KMS-11 (cell line): ENCODE data around the gene ADARB1.

Experiments
- H2AFZ ChIP-seq: fragments of 200-600 bp; sonication (generic); 2 replicates; pipeline ENCODE4 v1.6.1; 2016; ENCODE audit warnings: antibody characterized with exemption, mixed run types, low read depth
- H3K27ac ChIP-seq: fragments of 200-600 bp; sonication (generic); 2 replicates; pipeline ENCODE4 v1.6.1; 2016; ENCODE audit warnings: mild to moderate bottlenecking, mixed run types
- H3K27me3 ChIP-seq: fragments of 200-600 bp; sonication (generic); 2 replicates; pipeline ENCODE4 v1.6.1; 2017; ENCODE audit warnings: mild to moderate bottlenecking, low read depth, mixed run types, moderate library complexity; ENCODE audit not compliant: insufficient read depth
- H3K36me3 ChIP-seq: fragments of 200-600 bp; sonication (generic); 2 replicates; pipeline ENCODE4 v1.6.1; 2017; ENCODE audit warnings: mild to moderate bottlenecking, mixed run types; ENCODE audit not compliant: insufficient read depth
- H3K4me1 ChIP-seq: fragments of 200-600 bp; sonication (generic); 2 replicates; pipeline ENCODE4 v1.6.1; 2016; ENCODE audit warnings: mild to moderate bottlenecking, low read depth, mixed run types; ENCODE audit not compliant: poor library complexity, severe bottlenecking
- H3K4me2 ChIP-seq: fragments of 200-600 bp; sonication (generic); 2 replicates; pipeline ENCODE4 v1.7.0; 2016; ENCODE audit warnings: mild to moderate bottlenecking, mixed run types
- H3K4me3 ChIP-seq: fragments of 200-600 bp; sonication (generic); IDR thresholded peaks from 2 replicates; pipeline ENCODE4 v1.6.1; 2017; ENCODE audit warnings: low read depth, low read length, mixed read lengths; ENCODE audit not compliant: insufficient read depth
- H3K79me2 ChIP-seq: fragments of 200-600 bp; sonication (generic); 2 replicates; pipeline ENCODE4 v1.6.1; 2016; ENCODE audit warnings: low read depth, mixed run types; ENCODE audit not compliant: insufficient read depth
- H3K9ac ChIP-seq: fragments of 200-600 bp; sonication (generic); 2 replicates; pipeline ENCODE4 v1.6.1; 2016; ENCODE audit warnings: mild to moderate bottlenecking, mixed run types
- H4K20me1 ChIP-seq: fragments of 200-600 bp; sonication (generic); 2 replicates; pipeline ENCODE4 v1.6.1; 2016; ENCODE audit warnings: mild to moderate bottlenecking, mixed run types; ENCODE audit not compliant: insufficient read depth
- TF ChIP-seq, protein P1 (sequence below): fragments of 200-600 bp; sonication (generic); conservative IDR thresholded peaks from 2 replicates; pipeline ENCODE4 v1.6.1; 2017; ENCODE audit warnings: low read depth, mild to moderate bottlenecking, antibody characterized with exemption, low read length, moderate library complexity, mixed read lengths

Gene ADARB1

DNA sequence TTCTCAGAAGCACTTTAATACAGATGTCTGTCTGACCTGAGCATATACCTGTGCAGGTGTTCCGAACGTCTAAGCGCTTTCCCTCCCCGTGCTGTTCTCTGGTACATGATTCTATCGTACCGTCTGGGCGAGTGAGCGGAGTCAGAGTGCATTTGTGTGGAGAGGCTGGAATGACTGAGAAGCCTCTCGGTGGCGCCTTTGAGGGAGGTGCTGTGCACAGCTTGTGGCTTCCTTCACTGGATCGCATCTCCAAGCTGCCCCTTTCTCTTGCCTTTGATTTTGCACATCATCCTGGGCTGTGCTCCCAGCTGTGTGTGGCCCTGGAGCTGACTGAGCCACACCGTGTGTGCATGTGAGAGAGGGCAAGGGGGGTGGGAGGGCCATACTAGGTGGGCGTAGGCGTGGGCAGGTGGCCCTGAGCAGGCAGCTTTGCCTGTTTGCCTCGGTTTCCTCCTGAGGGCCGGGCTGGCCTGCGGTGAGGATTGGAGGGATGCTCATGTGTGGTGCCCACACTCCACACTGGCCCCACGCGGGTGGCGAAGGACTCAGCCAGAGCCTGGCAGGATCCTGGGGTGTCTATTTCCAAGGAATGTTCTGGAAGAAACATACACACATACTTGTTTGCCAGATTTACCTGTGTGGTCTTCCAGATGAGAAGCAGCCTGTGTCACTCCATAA lies 105.3 kb downstream of the ADARB1 start:
- H3K36me3 ChIP-seq = no peaks in the 10 kb centered on the region
- no peaks in the 10 kb centered on the region for H4K20me1 ChIP-seq
- TF ChIP-seq, protein P1, sequence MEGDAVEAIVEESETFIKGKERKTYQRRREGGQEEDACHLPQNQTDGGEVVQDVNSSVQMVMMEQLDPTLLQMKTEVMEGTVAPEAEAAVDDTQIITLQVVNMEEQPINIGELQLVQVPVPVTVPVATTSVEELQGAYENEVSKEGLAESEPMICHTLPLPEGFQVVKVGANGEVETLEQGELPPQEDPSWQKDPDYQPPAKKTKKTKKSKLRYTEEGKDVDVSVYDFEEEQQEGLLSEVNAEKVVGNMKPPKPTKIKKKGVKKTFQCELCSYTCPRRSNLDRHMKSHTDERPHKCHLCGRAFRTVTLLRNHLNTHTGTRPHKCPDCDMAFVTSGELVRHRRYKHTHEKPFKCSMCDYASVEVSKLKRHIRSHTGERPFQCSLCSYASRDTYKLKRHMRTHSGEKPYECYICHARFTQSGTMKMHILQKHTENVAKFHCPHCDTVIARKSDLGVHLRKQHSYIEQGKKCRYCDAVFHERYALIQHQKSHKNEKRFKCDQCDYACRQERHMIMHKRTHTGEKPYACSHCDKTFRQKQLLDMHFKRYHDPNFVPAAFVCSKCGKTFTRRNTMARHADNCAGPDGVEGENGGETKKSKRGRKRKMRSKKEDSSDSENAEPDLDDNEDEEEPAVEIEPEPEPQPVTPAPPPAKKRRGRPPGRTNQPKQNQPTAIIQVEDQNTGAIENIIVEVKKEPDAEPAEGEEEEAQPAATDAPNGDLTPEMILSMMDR = no peak
- H3K27me3 ChIP-seq = no peaks in the 10 kb centered on the region
- no peak overlapping the region for H3K4me2 ChIP-seq
- no peak overlapping the region for H3K4me3 ChIP-seq
- H3K9ac ChIP-seq = no peak overlapping the region
- H3K79me2 ChIP-seq = no peaks in the 10 kb centered on the region
- no peaks in the 10 kb centered on the region for H3K4me1 ChIP-seq
- H2AFZ ChIP-seq = no peak overlapping the region
- no peak overlapping the region for H3K27ac ChIP-seq

DNA sequence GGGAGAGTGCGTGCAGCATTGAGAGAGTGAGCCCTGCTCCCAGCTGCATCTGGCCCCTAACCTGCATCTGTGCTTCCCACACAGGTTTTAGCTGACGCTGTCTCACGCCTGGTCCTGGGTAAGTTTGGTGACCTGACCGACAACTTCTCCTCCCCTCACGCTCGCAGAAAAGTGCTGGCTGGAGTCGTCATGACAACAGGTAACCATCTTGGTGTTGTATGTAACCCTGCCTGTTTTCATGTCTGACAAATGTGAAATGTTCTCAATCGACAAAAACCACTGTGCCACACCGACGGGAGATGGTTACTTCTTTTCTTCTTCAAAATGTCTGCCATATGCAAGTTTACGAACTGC lies 105.8 kb downstream of the ADARB1 start:
- no peak overlapping the region for H3K4me2 ChIP-seq
- no peak overlapping the region for H3K9ac ChIP-seq
- H4K20me1 ChIP-seq = no peaks in the 10 kb centered on the region
- H3K27ac ChIP-seq = no peak overlapping the region
- no peak overlapping the region for H3K4me3 ChIP-seq
- no peak overlapping the region for H2AFZ ChIP-seq
- TF ChIP-seq, protein P1 = no peak
- no peaks in the 10 kb centered on the region for H3K27me3 ChIP-seq
- H3K4me1 ChIP-seq = no peaks in the 10 kb centered on the region
- no peaks in the 10 kb centered on the region for H3K79me2 ChIP-seq
- H3K36me3 ChIP-seq = no peaks in the 10 kb centered on the region

DNA sequence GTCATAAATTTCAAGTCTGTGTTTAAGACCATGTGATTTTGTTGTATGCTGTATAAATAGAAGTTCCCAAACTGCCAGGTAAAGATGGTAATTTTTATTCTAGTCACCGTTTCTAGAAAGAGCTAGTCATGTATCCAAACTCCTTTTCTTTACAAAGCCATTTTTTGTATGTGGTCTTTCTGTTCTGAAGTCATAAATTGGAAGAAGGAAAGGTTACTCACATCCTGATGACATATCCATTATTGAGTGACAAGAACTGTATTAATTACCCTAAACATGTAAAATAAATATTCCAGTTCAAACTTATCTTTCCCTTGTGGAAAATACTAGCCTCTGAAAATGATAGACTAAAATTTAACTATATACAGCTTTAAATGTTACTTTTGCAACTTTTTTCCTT lies 108.6 kb downstream of the ADARB1 start:
- H4K20me1 ChIP-seq = no peaks in the 10 kb centered on the region
- no peaks in the 10 kb centered on the region for H3K27me3 ChIP-seq
- H2AFZ ChIP-seq = no peak overlapping the region
- no peaks in the 10 kb centered on the region for H3K4me1 ChIP-seq
- TF ChIP-seq, protein P1 = no peak
- no peak overlapping the region for H3K4me2 ChIP-seq
- H3K36me3 ChIP-seq = peaks cover 5% of the 10 kb centered on the region; the same call in 1 of the 2 replicates
- H3K9ac ChIP-seq = no peak overlapping the region
- H3K79me2 ChIP-seq = no peaks in the 10 kb centered on the region
- H3K4me3 ChIP-seq = no peak overlapping the region
- H3K27ac ChIP-seq = no peak overlapping the region

DNA sequence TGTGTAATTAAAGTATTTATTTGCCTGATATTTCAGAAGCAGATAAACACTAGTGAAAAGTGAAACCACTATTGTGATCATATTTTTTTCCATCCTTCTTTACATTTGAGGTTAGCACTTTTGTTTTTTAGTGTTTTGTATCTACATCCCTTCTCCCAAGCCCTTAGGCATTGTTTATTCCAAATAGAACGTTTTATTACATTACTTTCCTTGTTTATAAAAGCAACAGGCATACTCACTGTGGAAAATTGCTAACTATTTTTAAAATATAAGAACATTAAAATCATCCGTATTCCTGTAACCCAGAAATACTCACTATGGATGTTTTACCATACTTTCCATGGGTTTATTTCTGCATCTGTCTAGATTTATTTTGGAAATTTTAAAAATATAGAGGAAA lies 109.5 kb downstream of the ADARB1 start:
- Histone ChIP-seq H3K27ac (no peak overlapping the region), H3K9ac (no peak overlapping the region), H3K79me2 (no peaks in the 10 kb centered on the region), H3K4me1 (no peaks in the 10 kb centered on the region), H4K20me1 (no peaks in the 10 kb centered on the region), H3K4me3 (no peak overlapping the region), H3K4me2 (no peak overlapping the region), H3K27me3 (no peaks in the 10 kb centered on the region), H2AFZ (no peak overlapping the region), H3K36me3 (peaks cover 5% of the 10 kb centered on the region; the same call in 1 of the 2 replicates)
- TF ChIP-seq, protein P1 = no peak
